GM10248 (cell line): Measurements from ENCODE around the gene BIRC3.

Experiments used
- CTCF ChIA-PET: fragments of 300-600 bp; sonication (Branson Sonifier 250); formaldehyde crosslinking; extraction: SDS; loops from one replicate; lab custom pipeline; 2021; ENCODE audit warnings: antibody characterized with exemption; lab: Yijun Ruan, JAX
- POLR2A ChIA-PET: fragments of 350-650 bp; sonication (Branson Sonifier 250); formaldehyde crosslinking; extraction: SDS; loops from one replicate; lab custom pipeline; 2020; ENCODE audit warnings: antibody characterized with exemption; lab: Yijun Ruan, JAX
- DNase-seq: peaks from one replicate; pipeline ENCODE4 v3.0.0; 2012; ENCODE audit errors: extremely low spot score
- CTCF ChIP-seq: IDR thresholded peaks from 2 replicates; pipeline ENCODE4 v1.5.1; 2012; ENCODE audit warnings: mild to moderate bottlenecking, low read depth; ENCODE audit errors: extremely low read depth, missing control alignments, control extremely low read depth

Gene BIRC3

GRCh38 chr11:102383839-102384238 lies 66.6 kb downstream of the BIRC3 start:
- ChIA-PET CTCF (interaction anchor here (0.9 to 6.1 kb wide), 4 partner anchors 8 to 16 kb away, joined by 3 to 69 read pairs (median 8); no protein-coding TSS in a partner anchor), POLR2A (no interaction called here)
- DNase-seq: no peak
- no peak for TF ChIP-seq CTCF

- DNase-seq: no peak
- ChIA-PET POLR2A (no interaction called here), CTCF (interaction anchor here (0.9 to 2.2 kb wide), 3 partner anchors 9 to 17 kb away, joined by 3 to 11 read pairs (median 5); no protein-coding TSS in a partner anchor)
- no peak for TF ChIP-seq CTCF
Observed at GRCh38 chr11:102384419-102385079, 67.3 kb downstream of the BIRC3 start.

- ChIA-PET POLR2A (no interaction called here), CTCF (interaction anchor here (2.2 kb wide), 1 partner anchor 18 kb away, joined by 11 read pairs; no protein-coding TSS in a partner anchor)
Observed at GRCh38 chr11:102385085-102386007, 68.1 kb downstream of the BIRC3 start.

GRCh38 chr11:102386136-102386734 lies 69.0 kb downstream of the BIRC3 start:
- CTCF ChIA-PET: interaction anchor here (2.2 kb wide), 1 partner anchor 19 kb away, joined by 11 read pairs; no protein-coding TSS in a partner anchor
- POLR2A ChIA-PET: no interaction called here
- no peak for DNase-seq
- no peak for TF ChIP-seq CTCF

More at GRCh38 chr11:102385085-102386007, 68.1 kb downstream of the BIRC3 start:
- DNase-seq: no peak
- no peak for TF ChIP-seq CTCF

GRCh38 chr11:102387043-102387781 lies 69.9 kb downstream of the BIRC3 start:
- ChIA-PET CTCF (interaction anchor here (0.8 kb wide), 1 partner anchor 226 kb away, joined by 4 read pairs; no protein-coding TSS in a partner anchor), POLR2A (no interaction called here)
- TF ChIP-seq CTCF: no peak
- no peak for DNase-seq
